Neural progenitor cell (in vitro differentiated cells): ENCODE measurements around the gene CNTNAP2.

Experiments
- EZH2 ChIP-seq: fragments of 200-600 bp; sonication (generic); IDR thresholded peaks from 2 replicates; pipeline ENCODE4 v1.6.1; 2017; ENCODE audit warnings: antibody characterized with exemption, mild to moderate bottlenecking, moderate library complexity
- TF ChIP-seq, protein P1 (sequence below): fragments of 200-600 bp; sonication (generic); IDR thresholded peaks from 2 replicates; pipeline ENCODE4 v1.5.1; 2017; ENCODE audit warnings: antibody characterized with exemption, mild to moderate bottlenecking

DNA sequence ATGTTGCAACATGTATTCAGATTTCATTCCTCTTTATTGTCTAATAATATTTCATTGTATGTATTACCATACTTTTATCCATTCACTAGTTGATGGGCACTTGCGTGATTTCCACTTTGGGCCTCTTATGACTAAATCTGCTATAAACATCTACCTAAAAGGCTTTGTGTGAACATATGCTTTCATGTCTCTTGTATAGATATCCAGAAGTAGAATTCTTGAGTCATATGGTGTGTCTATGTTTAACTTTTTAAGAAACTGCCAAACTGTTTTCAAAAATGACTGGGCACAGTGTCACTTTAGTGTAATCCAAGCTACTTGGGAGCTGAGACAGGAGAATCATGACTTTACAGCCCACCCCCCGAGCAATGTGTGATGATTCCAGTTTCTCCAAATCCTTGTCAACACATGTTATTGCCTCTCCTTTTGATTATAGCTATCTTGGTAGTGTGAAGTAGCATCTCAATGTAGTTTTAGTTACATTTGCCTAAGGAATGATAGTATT lies 1855.1 kb downstream of the CNTNAP2 start:
- TF ChIP-seq, protein P1, sequence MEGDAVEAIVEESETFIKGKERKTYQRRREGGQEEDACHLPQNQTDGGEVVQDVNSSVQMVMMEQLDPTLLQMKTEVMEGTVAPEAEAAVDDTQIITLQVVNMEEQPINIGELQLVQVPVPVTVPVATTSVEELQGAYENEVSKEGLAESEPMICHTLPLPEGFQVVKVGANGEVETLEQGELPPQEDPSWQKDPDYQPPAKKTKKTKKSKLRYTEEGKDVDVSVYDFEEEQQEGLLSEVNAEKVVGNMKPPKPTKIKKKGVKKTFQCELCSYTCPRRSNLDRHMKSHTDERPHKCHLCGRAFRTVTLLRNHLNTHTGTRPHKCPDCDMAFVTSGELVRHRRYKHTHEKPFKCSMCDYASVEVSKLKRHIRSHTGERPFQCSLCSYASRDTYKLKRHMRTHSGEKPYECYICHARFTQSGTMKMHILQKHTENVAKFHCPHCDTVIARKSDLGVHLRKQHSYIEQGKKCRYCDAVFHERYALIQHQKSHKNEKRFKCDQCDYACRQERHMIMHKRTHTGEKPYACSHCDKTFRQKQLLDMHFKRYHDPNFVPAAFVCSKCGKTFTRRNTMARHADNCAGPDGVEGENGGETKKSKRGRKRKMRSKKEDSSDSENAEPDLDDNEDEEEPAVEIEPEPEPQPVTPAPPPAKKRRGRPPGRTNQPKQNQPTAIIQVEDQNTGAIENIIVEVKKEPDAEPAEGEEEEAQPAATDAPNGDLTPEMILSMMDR = no peak
- TF ChIP-seq EZH2 = no peak
